Measurements from ENCODE around the gene PRKCA.

The PRKCA gene

GRCh38 chr17:66416207-66416940 lies 114.0 kb downstream of the PRKCA start:
- DNase-seq, result no peak

- DNase-seq, result no peak
These were observed 114.9 kb downstream of the PRKCA start for GRCh38 chr17:66417300-66417719.

GRCh38 chr17:66420961-66421371 lies 118.6 kb downstream of the PRKCA start:
- no peak for DNase-seq

- DNase-seq, result no peak
These were observed 119.8 kb downstream of the PRKCA start for GRCh38 chr17:66422186-66422585.

GRCh38 chr17:66423056-66423955 lies 120.9 kb downstream of the PRKCA start:
- DNase-seq, result no peak

GRCh38 chr17:66425756-66426396 lies 123.5 kb downstream of the PRKCA start:
- no peak for DNase-seq

- DNase-seq, result peak; percentile 19 to 43
These were observed 124.1 kb downstream of the PRKCA start for GRCh38 chr17:66426397-66427033.

GRCh38 chr17:66427134-66427533 lies 124.7 kb downstream of the PRKCA start:
- DNase-seq, result no peak

- no peak for DNase-seq
These were observed 127.3 kb downstream of the PRKCA start for GRCh38 chr17:66429680-66430079.

GRCh38 chr17:66430846-66431795 lies 128.7 kb downstream of the PRKCA start:
- no peak for DNase-seq

- DNase-seq, result no peak
These were observed 129.5 kb downstream of the PRKCA start for GRCh38 chr17:66431910-66432309.

- no peak for DNase-seq
These were observed 130.1 kb downstream of the PRKCA start for GRCh38 chr17:66432411-66432957.

GRCh38 chr17:66432996-66433551 lies 130.7 kb downstream of the PRKCA start:
- DNase-seq, result no peak

GRCh38 chr17:66435182-66435581 lies 132.8 kb downstream of the PRKCA start:
- DNase-seq, result no peak

- DNase-seq, result no peak
These were observed 134.2 kb downstream of the PRKCA start for GRCh38 chr17:66436631-66437030.

GRCh38 chr17:66437476-66438026 lies 135.1 kb downstream of the PRKCA start:
- no peak for DNase-seq

GRCh38 chr17:66438101-66438500 lies 135.7 kb downstream of the PRKCA start:
- DNase-seq, result no peak

GRCh38 chr17:66441101-66441661 lies 138.8 kb downstream of the PRKCA start:
- DNase-seq, result no peak

GRCh38 chr17:66443166-66443565 lies 140.8 kb downstream of the PRKCA start:
- no peak for DNase-seq

- no peak for DNase-seq
These were observed 141.2 kb downstream of the PRKCA start for GRCh38 chr17:66443606-66444005.

Measured in activated CD4-positive, alpha-beta T cell treated with anti-CD3 and anti-CD28 coated beads, Interleukin-2, amount 50 U/mL, for 48 hours (primary cell).